ENCODE data around the gene HCN3. TPM values are rescaled to one million over a fixed set of nuclear protein-coding genes. Genes with fewer than 3 reads are reported as not detected.

Gene HCN3
- total and polyA plus RNA-seq, 2 of the 13 experiments (the other 11 are each of a cell fraction or from before 2014, with no cell fraction given), result 2.4 to 10.2 TPM

DNA sequence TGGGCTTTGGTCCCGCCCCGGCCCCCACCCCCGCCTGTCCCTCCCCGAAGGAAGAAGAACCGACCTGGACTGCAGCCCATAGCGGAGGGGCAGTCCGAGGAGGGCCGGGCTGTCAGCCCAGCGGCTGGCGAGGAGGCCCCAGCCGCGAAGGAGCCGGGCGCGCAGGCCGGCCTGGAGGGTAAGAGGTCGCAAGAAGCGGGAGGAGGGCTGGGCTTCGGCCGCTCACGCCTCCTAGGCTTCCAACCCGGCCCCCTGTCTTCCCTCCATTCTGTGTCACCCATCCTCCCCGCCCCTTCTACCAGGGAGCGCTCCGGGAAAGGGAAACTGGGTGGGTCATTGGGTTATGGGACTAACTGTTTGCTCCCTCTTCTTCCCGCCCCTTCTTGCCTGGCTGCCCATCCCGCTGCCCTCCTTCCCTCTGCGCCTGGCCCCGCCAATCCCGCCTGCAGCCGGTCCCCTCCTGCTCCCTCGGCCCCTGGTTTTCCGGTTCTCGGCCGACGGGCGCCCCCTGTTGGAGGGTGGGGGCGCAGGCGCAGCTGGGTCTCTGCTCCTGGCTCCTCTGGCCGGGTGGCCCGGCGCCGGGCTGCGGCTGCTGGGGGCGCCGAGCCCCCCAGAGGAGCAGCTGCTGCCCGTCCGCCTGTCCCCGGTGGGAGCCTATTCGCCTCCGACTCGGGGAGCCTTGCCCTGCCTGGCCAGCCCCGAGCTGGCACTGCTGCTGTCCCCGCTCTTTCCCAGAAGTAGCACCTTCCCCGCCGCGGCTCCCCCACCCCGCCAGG is 45.9 kb downstream of the HCN3 start (continued):
- TF ChIP-seq NFRKB (IDR thresholded peaks at IDR 0.05) (no peak), SNRNP70 (IDR thresholded peaks at IDR 0.05; ENCODE audit: low read depth, low read length) (no peak), ZNF251 (CRISPR knock-in tag; IDR thresholded peaks at IDR 0.05) (no peak), ZNF44 (CRISPR knock-in tag; IDR thresholded peaks at IDR 0.05) (no peak), ZFY (CRISPR knock-in tag; IDR thresholded peaks at IDR 0.05) (no peak; the same call in 1 of the 2 replicates), CCDC6 (CRISPR knock-in tag; IDR thresholded peaks at IDR 0.05) (peak; percentile 26; the same call in 1 of the 2 replicates), ARID5B (CRISPR knock-in tag; IDR thresholded peaks at IDR 0.05) (no peak), ZNF570 (CRISPR knock-in tag; IDR thresholded peaks at IDR 0.05; ENCODE audit: borderline replicate concordance) (no peak), ARID2 (CRISPR knock-in tag; IDR thresholded peaks at IDR 0.05; ENCODE audit: borderline replicate concordance) (no peak), LRRFIP1 (CRISPR knock-in tag; conservative IDR thresholded peaks at IDR 0.05) (no peak), ZNF569 (CRISPR knock-in tag; IDR thresholded peaks at IDR 0.05; ENCODE audit: borderline replicate concordance) (no peak), KLF15 (CRISPR knock-in tag; IDR thresholded peaks at IDR 0.05; ENCODE audit: borderline replicate concordance) (0 out of 2 replicates have a peak, but pooled peaks have one; percentile 29), ZBTB14 (CRISPR knock-in tag; IDR thresholded peaks at IDR 0.05) (no peak; the same call in 1 of the 2 replicates)
- TF ChIP-seq, protein P1, sequence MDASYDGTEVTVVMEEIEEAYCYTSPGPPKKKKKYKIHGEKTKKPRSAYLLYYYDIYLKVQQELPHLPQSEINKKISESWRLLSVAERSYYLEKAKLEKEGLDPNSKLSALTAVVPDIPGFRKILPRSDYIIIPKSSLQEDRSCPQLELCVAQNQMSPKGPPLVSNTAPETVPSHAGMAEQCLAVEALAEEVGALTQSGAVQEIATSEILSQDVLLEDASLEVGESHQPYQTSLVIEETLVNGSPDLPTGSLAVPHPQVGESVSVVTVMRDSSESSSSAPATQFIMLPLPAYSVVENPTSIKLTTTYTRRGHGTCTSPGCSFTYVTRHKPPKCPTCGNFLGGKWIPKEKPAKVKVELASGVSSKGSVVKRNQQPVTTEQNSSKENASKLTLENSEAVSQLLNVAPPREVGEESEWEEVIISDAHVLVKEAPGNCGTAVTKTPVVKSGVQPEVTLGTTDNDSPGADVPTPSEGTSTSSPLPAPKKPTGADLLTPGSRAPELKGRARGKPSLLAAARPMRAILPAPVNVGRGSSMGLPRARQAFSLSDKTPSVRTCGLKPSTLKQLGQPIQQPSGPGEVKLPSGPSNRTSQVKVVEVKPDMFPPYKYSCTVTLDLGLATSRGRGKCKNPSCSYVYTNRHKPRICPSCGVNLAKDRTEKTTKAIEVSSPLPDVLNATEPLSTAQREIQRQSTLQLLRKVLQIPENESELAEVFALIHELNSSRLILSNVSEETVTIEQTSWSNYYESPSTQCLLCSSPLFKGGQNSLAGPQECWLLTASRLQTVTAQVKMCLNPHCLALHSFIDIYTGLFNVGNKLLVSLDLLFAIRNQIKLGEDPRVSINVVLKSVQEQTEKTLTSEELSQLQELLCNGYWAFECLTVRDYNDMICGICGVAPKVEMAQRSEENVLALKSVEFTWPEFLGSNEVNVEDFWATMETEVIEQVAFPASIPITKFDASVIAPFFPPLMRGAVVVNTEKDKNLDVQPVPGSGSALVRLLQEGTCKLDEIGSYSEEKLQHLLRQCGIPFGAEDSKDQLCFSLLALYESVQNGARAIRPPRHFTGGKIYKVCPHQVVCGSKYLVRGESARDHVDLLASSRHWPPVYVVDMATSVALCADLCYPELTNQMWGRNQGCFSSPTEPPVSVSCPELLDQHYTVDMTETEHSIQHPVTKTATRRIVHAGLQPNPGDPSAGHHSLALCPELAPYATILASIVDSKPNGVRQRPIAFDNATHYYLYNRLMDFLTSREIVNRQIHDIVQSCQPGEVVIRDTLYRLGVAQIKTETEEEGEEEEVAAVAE (CRISPR knock-in tag; IDR thresholded peaks at IDR 0.05; ENCODE audit: borderline replicate concordance), result peak; percentile 64; the same call in 1 of the 2 replicates
- TF ChIP-seq, protein P2, sequence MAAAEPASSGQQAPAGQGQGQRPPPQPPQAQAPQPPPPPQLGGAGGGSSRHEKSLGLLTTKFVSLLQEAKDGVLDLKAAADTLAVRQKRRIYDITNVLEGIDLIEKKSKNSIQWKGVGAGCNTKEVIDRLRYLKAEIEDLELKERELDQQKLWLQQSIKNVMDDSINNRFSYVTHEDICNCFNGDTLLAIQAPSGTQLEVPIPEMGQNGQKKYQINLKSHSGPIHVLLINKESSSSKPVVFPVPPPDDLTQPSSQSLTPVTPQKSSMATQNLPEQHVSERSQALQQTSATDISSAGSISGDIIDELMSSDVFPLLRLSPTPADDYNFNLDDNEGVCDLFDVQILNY (CRISPR knock-in tag; conservative IDR thresholded peaks at IDR 0.05), result 0 out of 2 replicates have a peak, but pooled peaks have one; percentile 58
